CD14-positive monocyte (primary cell): Measurements from ENCODE around the gene NDC1. TPM values are rescaled to one million over a fixed set of nuclear protein-coding genes. Genes with fewer than 3 reads are reported as not detected.

Source experiments
- DNase-seq, 3 donors: peaks; one replicate each; pipeline ENCODE4 v3.0.0-alpha.2; 2011 to 2022
- H2AFZ ChIP-seq: 2 replicates; pipeline ENCODE4 v1.6.0; 2012; ENCODE audit warnings: mild to moderate bottlenecking, low read depth, low read length, inconsistent platforms; ENCODE audit not compliant: insufficient read depth, poor library complexity, severe bottlenecking
- H3K27ac ChIP-seq, 2 donors: 1 replicate in 1 of 2; 2 replicates in 1 of 2; pipeline ENCODE4 v1.5.1; 2012 to 2013; ENCODE audit warnings: low read length in 2 of 2, control low read depth in 1 of 2, inconsistent platforms in 1 of 2, low read depth in 1 of 2, mild to moderate bottlenecking in 1 of 2
- H3K27me3 ChIP-seq, 2 donors: one replicate each; pipeline versions ENCODE4 v1.6.0 to v1.6.1; 2011 to 2013; ENCODE audit warnings: low read length in 2 of 2; ENCODE audit not compliant: control insufficient read depth in 2 of 2, insufficient read depth in 2 of 2
- H3K36me3 ChIP-seq, 2 donors: replicated peaks in 1 of 2; 1 replicate in 1 of 2; 2 replicates in 1 of 2; pipeline versions ENCODE4 v1.5.1 to v1.6.1; 2012 to 2013; ENCODE audit warnings: low read length in 2 of 2, control low read depth in 1 of 2, inconsistent platforms in 1 of 2, mild to moderate bottlenecking in 1 of 2; ENCODE audit not compliant: insufficient read depth in 2 of 2, control insufficient read depth in 1 of 2
- H3K4me1 ChIP-seq, 2 donors: 1 replicate in 1 of 2; 2 replicates in 1 of 2; pipeline versions ENCODE4 v1.5.1 to v1.6.1; 2012 to 2013; ENCODE audit warnings: low read length in 2 of 2, control low read depth in 1 of 2, inconsistent platforms in 1 of 2, mild to moderate bottlenecking in 1 of 2, moderate library complexity in 1 of 2; ENCODE audit not compliant: insufficient read depth in 2 of 2, control insufficient read depth in 1 of 2
- H3K4me2 ChIP-seq: replicated peaks from 2 replicates; pipeline ENCODE3; 2012; ENCODE audit warnings: low read length, moderate library complexity, mild to moderate bottlenecking; ENCODE audit not compliant: poor library complexity, severe bottlenecking; ENCODE audit errors: extremely low read depth
- H3K4me3 ChIP-seq, 3 experiments: fragments of 200-600 bp in 1 of 3; sonication (generic) in 1 of 3; replicated peaks in 1 of 3; 1 replicate in 2 of 3; 2 replicates in 1 of 3; pipeline ENCODE4 v1.5.1; 2011 to 2013; ENCODE audit warnings: low read length in 3 of 3, mild to moderate bottlenecking in 3 of 3, control low read depth in 2 of 3, low read depth in 2 of 3, inconsistent platforms in 1 of 3, moderate library complexity in 1 of 3
- H3K79me2 ChIP-seq: 2 replicates; pipeline ENCODE4 v1.6.0; 2012; ENCODE audit warnings: mild to moderate bottlenecking, control low read depth, inconsistent platforms, low read length, moderate library complexity; ENCODE audit not compliant: insufficient read depth
- H3K9ac ChIP-seq: 2 replicates; pipeline ENCODE4 v1.6.0; 2017; ENCODE audit warnings: low read length, mild to moderate bottlenecking; ENCODE audit not compliant: insufficient read depth, poor library complexity, severe bottlenecking
- H3K9me3 ChIP-seq, 2 donors: replicated peaks in 1 of 2; 1 replicate in 1 of 2; 2 replicates in 1 of 2; pipeline versions ENCODE4 v1.5.1 to v1.6.1; 2012 to 2013; ENCODE audit warnings: low read length in 2 of 2, control low read depth in 1 of 2; ENCODE audit not compliant: control insufficient read depth in 1 of 2, insufficient read depth in 1 of 2
- H4K20me1 ChIP-seq: 2 replicates; pipeline ENCODE4 v1.6.0; 2012; ENCODE audit warnings: mild to moderate bottlenecking, low read length, control low read depth, moderate library complexity; ENCODE audit not compliant: insufficient read depth
- H3K27ac Mint-ChIP-seq, 7 donors: one replicate each; pipeline ENCODE4 v1.8.0; 2020; ENCODE audit warnings: mild to moderate bottlenecking in 7 of 7, mixed read lengths in 7 of 7, moderate library complexity in 6 of 7, inconsistent platforms in 2 of 7
- H3K27me3 Mint-ChIP-seq, 3 donors: one replicate each; pipeline ENCODE4 v1.8.0; 2021 to 2022; ENCODE audit warnings: low read depth in 3 of 3, mild to moderate bottlenecking in 3 of 3, mixed read lengths in 3 of 3, moderate library complexity in 3 of 3, inconsistent platforms in 1 of 3
- H3K36me3 Mint-ChIP-seq, 2 donors: one replicate each; pipeline ENCODE4 v1.8.0; 2020; ENCODE audit warnings: mixed read lengths in 2 of 2, inconsistent platforms in 1 of 2, mild to moderate bottlenecking in 1 of 2
- H3K4me1 Mint-ChIP-seq: one replicate; pipeline ENCODE4 v1.8.0; 2020; ENCODE audit warnings: mild to moderate bottlenecking, mixed read lengths
- H3K4me3 Mint-ChIP-seq, 2 donors: one replicate each; pipeline ENCODE4 v1.8.0; 2020; ENCODE audit warnings: mild to moderate bottlenecking in 2 of 2, mixed read lengths in 2 of 2, moderate library complexity in 1 of 2
- H3K9me3 Mint-ChIP-seq, 7 donors: one replicate each; pipeline ENCODE4 v1.8.0; 2020 to 2022; ENCODE audit warnings: mixed read lengths in 7 of 7, mild to moderate bottlenecking in 6 of 7, moderate library complexity in 6 of 7, inconsistent platforms in 2 of 7
- WGBS: methylation state at CpG from one replicate; pipeline ENCODE4 v1.1.5; 2013; ENCODE audit warnings: missing lambda C conversion rate; ENCODE audit not compliant: insufficient coverage; 5-methylcytosine and 5-hydroxymethylcytosine counted together
- intact Hi-C, 2 donors: fragments of 100-400 bp; cut with micrococcal nuclease; formaldehyde crosslinking; loops; one replicate each; pipeline versions ENCODE4 v1.15.0 to v1.15.1; 2023
- polyA plus RNA-seq, 3 donors: library from polyadenylated mRNA; depleted of rRNA in 1 of 3; unstranded in 2 of 3; stranded (reverse) in 1 of 3; fragments of 300-500 nt in 2 of 3; fragments of >200 nt in 1 of 3; fragmentation: Illumina TruSeq in 2 of 3; gene quantifications; 1 replicate in 2 of 3; 2 replicates in 1 of 3; pipeline ENCODE4 v1.2.3, GENCODE V29; 2012 to 2021
- TF ChIP-seq, protein P1 (sequence below): fragments of 200-600 bp; IDR thresholded peaks from one replicate; pipeline ENCODE4 v1.8.0; 2022; ENCODE audit warnings: antibody characterized with exemption, mild to moderate bottlenecking

The NDC1 gene
- polyA plus RNA-seq, 3 donors = 3.0 to 6.1 (median 4.7) TPM

- H3K36me3 ChIP-seq = no peaks in the 10 kb centered on the region
- no peaks in the 10 kb centered on the region for H4K20me1 ChIP-seq
- H3K4me1 ChIP-seq = no peaks in the 10 kb centered on the region
- TF ChIP-seq, protein P1, sequence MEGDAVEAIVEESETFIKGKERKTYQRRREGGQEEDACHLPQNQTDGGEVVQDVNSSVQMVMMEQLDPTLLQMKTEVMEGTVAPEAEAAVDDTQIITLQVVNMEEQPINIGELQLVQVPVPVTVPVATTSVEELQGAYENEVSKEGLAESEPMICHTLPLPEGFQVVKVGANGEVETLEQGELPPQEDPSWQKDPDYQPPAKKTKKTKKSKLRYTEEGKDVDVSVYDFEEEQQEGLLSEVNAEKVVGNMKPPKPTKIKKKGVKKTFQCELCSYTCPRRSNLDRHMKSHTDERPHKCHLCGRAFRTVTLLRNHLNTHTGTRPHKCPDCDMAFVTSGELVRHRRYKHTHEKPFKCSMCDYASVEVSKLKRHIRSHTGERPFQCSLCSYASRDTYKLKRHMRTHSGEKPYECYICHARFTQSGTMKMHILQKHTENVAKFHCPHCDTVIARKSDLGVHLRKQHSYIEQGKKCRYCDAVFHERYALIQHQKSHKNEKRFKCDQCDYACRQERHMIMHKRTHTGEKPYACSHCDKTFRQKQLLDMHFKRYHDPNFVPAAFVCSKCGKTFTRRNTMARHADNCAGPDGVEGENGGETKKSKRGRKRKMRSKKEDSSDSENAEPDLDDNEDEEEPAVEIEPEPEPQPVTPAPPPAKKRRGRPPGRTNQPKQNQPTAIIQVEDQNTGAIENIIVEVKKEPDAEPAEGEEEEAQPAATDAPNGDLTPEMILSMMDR = no peak
- Mint-ChIP-seq H3K9me3 (peaks cover 0 to 2% (median 0%) of the 10 kb centered on the region in 7 donors), H3K27me3 (peaks cover 21 to 45% (median 35%) of the 10 kb centered on the region in 3 donors), H3K36me3 (no peaks in the 10 kb centered on the region), H3K4me3 (no peak overlapping the region), H3K4me1 (no peaks in the 10 kb centered on the region), H3K27ac (no peak overlapping the region)
- no peak for DNase-seq
- intact Hi-C loops = no loop called here
- H3K4me2 ChIP-seq = no peak overlapping the region
- no peak overlapping the region for H2AFZ ChIP-seq
- H3K9me3 ChIP-seq = peaks cover 0 to under 1% of the 10 kb centered on the region in 2 donors
- no peak overlapping the region for H3K9ac ChIP-seq
- no peaks in the 10 kb centered on the region for H3K79me2 ChIP-seq
- no peak overlapping the region for H3K27ac ChIP-seq
- WGBS = 86% methylated on average over 2 of the region's 8 CpGs
- peaks cover 21 to 22% of the 10 kb centered on the region in 2 donors for H3K27me3 ChIP-seq
- H3K4me3 ChIP-seq = no peak overlapping the region
These were observed 106.3 kb downstream of the NDC1 start for GRCh38 chr1:53731779-53732305.

- Histone ChIP-seq H3K27me3 (peaks cover 14 to 15% of the 10 kb centered on the region in 2 donors), H4K20me1 (no peaks in the 10 kb centered on the region), H3K36me3 (no peaks in the 10 kb centered on the region), H3K27ac (no peak overlapping the region), H3K9me3 (no peaks in the 10 kb centered on the region), H3K79me2 (no peaks in the 10 kb centered on the region), H3K4me1 (no peaks in the 10 kb centered on the region), H3K9ac (no peak overlapping the region), H3K4me2 (no peak overlapping the region), H2AFZ (no peak overlapping the region), H3K4me3 (no peak overlapping the region)
- H3K27me3 Mint-ChIP-seq = peaks cover 16 to 38% (median 28%) of the 10 kb centered on the region in 3 donors
- intact Hi-C loops = no loop called here
- H3K9me3 Mint-ChIP-seq = peaks cover 0 to 2% (median 0%) of the 10 kb centered on the region in 7 donors
- WGBS = 95% methylated on average over 4 of the region's 10 CpGs
- TF ChIP-seq, protein P1 = no peak
- no peaks in the 10 kb centered on the region for H3K4me1 Mint-ChIP-seq
- no peak for DNase-seq
- no peak overlapping the region for H3K4me3 Mint-ChIP-seq
- H3K27ac Mint-ChIP-seq = no peak overlapping the region
- H3K36me3 Mint-ChIP-seq = no peaks in the 10 kb centered on the region
These were observed 107.0 kb downstream of the NDC1 start for GRCh38 chr1:53731043-53731600.
